ENCODE data around the gene DDX60.

DNA sequence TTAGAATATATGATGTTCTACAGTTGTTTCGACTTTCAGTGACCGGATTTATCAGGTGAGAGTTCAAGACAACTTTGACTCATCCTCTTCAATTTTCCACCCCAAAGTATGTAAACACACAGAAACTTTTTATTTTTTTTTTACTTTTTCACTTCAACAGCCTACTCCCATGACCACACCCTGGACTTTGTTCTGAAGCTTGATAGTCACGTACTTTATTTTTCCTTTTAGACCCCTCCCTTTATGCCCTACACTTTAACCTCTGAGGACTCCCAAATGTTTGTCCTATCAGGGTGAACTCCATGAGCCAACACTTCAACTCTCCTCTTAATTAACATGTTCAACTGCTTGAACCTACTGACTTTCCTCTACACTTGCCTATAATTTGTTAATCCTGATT, 2.5 kb upstream of the DDX60 start:
- TF ChIP-seq ARNT (IDR thresholded peaks at IDR 0.05) (no peak), TARDBP (IDR thresholded peaks at IDR 0.05) (no peak), NFRKB (IDR thresholded peaks at IDR 0.05) (no peak), BHLHE40 (IDR thresholded peaks at IDR 0.05; ENCODE audit: borderline replicate concordance) (no peak), FOXA1 (IDR thresholded peaks at IDR 0.05) (no peak)
